GM13976 (cell line): Measurements from ENCODE around the gene UBR2.

Source experiments
- DNase-seq: peaks from one replicate; pipeline ENCODE4 v3.0.0; 2012; ENCODE audit warnings: low spot score
- in situ Hi-C: fragments of 300-500 bp; cut with MboI; formaldehyde crosslinking; loops from one replicate; pipeline ENCODE4 v1.12.0; 2022; ENCODE audit warnings: low sequenced_read_pairs, mixed read lengths, inconsistent platforms; ENCODE audit not compliant: unreplicated experiment
- TF ChIP-seq, protein P1 (sequence below): IDR thresholded peaks from 2 replicates; pipeline ENCODE4 v1.5.1; 2012; ENCODE audit warnings: borderline replicate concordance, mild to moderate bottlenecking; ENCODE audit not compliant: insufficient read depth; ENCODE audit errors: extremely low read depth, missing control alignments, control extremely low read depth

UBR2 gene

DNA sequence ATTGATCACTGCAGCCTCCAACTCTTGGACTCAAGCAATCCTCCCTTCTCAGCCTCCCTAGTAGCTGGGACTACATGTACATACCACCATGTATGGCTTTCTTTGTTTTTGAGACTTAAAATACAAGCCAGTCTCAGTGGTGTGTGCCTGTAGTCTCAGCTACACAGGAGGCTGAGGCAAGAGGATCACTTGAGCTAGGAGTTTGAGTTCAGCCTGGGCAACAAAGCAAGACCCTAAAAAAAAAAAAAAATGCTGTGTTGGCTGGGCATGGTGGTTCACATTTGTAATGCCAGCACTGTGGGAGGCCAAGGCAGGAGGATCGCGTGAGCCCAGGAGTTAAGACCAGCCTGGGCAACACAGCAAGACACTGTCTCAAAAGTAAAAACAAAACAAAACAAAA, 51.7 kb downstream of the UBR2 start:
- in situ Hi-C loops: no loop called here
- TF ChIP-seq, protein P1, sequence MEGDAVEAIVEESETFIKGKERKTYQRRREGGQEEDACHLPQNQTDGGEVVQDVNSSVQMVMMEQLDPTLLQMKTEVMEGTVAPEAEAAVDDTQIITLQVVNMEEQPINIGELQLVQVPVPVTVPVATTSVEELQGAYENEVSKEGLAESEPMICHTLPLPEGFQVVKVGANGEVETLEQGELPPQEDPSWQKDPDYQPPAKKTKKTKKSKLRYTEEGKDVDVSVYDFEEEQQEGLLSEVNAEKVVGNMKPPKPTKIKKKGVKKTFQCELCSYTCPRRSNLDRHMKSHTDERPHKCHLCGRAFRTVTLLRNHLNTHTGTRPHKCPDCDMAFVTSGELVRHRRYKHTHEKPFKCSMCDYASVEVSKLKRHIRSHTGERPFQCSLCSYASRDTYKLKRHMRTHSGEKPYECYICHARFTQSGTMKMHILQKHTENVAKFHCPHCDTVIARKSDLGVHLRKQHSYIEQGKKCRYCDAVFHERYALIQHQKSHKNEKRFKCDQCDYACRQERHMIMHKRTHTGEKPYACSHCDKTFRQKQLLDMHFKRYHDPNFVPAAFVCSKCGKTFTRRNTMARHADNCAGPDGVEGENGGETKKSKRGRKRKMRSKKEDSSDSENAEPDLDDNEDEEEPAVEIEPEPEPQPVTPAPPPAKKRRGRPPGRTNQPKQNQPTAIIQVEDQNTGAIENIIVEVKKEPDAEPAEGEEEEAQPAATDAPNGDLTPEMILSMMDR: no peak
- no peak for DNase-seq

DNA sequence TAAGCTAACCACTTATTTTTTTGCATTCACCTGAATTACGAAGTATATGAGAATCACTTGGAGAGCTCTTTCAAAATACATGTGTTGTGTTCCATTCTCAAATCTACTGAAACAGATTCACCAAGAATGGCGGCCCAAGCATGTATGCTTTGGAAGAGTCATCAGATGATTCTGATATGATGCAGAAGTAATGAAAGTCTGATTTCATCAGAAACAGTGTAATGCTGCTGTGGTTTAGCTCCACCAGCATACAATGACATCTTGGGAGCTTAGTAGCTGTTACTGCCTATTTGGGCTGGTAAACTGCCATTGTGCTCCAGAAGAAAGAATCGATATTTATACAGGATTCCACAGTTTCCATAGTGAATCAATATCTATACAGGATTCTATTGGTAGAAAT, 52.9 kb downstream of the UBR2 start:
- in situ Hi-C loops: no loop called here
- TF ChIP-seq, protein P1: no peak
- no peak for DNase-seq

GRCh38 chr6:42618105-42618504, 54.3 kb downstream of the UBR2 start:
- DNase-seq: no peak
- in situ Hi-C loops: no loop called here
- TF ChIP-seq, protein P1: no peak

- in situ Hi-C loops: no loop called here
- TF ChIP-seq, protein P1: no peak
- DNase-seq: no peak
Measured at GRCh38 chr6:42618686-42619085, 54.9 kb downstream of the UBR2 start.

GRCh38 chr6:42619963-42620362, 56.1 kb downstream of the UBR2 start:
- in situ Hi-C loops: no loop called here
- TF ChIP-seq, protein P1: no peak
- DNase-seq: no peak

- TF ChIP-seq, protein P1: no peak
- DNase-seq: no peak
- in situ Hi-C loops: no loop called here
Measured at GRCh38 chr6:42624601-42625000, 60.8 kb downstream of the UBR2 start.

- in situ Hi-C loops: no loop called here
- TF ChIP-seq, protein P1: no peak
- DNase-seq: no peak
Measured at GRCh38 chr6:42627044-42627443, 63.2 kb downstream of the UBR2 start.
